Stimulated activated CD4-positive, alpha-beta T cell treated with anti-CD3 and anti-CD28 coated beads, Interleukin-12 subunit alpha, Interleukin-12 subunit beta, amount 100 ng/mL, for 48 hours (primary cell): ENCODE measurements around the gene GNA12.

ENCODE experiments used
- DNase-seq, 3 donors: peaks; one replicate each; pipeline ENCODE4 v3.0.0-alpha.2; 2020; ENCODE audit warnings: low read depth in 2 of 3, low spot score in 1 of 3

GNA12 gene

GRCh38 chr7:2838873-2839578 lies 5.1 kb downstream of the GNA12 start:
- DNase-seq, result no peak

- DNase-seq, result no peak
Measured at GRCh38 chr7:2838451-2838850, 5.7 kb downstream of the GNA12 start.

GRCh38 chr7:2837496-2837895 lies 6.6 kb downstream of the GNA12 start:
- no peak for DNase-seq

- DNase-seq, result no peak
Measured at GRCh38 chr7:2834748-2835441, 9.2 kb downstream of the GNA12 start.

GRCh38 chr7:2833083-2833910 lies 10.8 kb downstream of the GNA12 start:
- DNase-seq, result no peak

GRCh38 chr7:2832461-2832860 lies 11.6 kb downstream of the GNA12 start:
- DNase-seq, result no peak

- DNase-seq, result no peak
Measured at GRCh38 chr7:2830609-2831376, 13.3 kb downstream of the GNA12 start.

- DNase-seq, result no peak
Measured at GRCh38 chr7:2829040-2829439, 15.1 kb downstream of the GNA12 start.

GRCh38 chr7:2826771-2827170 lies 17.3 kb downstream of the GNA12 start:
- DNase-seq, result no peak

- no peak for DNase-seq
Measured at GRCh38 chr7:2825559-2826227, 18.4 kb downstream of the GNA12 start.

- DNase-seq, result no peak
Measured at GRCh38 chr7:2824678-2825461, 19.2 kb downstream of the GNA12 start.

- no peak for DNase-seq
Measured at GRCh38 chr7:2824026-2824677, 20.0 kb downstream of the GNA12 start.

GRCh38 chr7:2823130-2823529 lies 21.0 kb downstream of the GNA12 start:
- DNase-seq, result no peak

- no peak for DNase-seq
Measured at GRCh38 chr7:2821842-2822507, 22.1 kb downstream of the GNA12 start.

GRCh38 chr7:2821161-2821841 lies 22.8 kb downstream of the GNA12 start:
- DNase-seq, result no peak

- DNase-seq, result no peak
Measured at GRCh38 chr7:2820508-2820934, 23.6 kb downstream of the GNA12 start.

GRCh38 chr7:2819954-2820397 lies 24.1 kb downstream of the GNA12 start:
- no peak for DNase-seq
